ENCODE data around the gene VGLL4. TPM values are rescaled to one million over a fixed set of nuclear protein-coding genes. Genes with fewer than 3 reads are reported as not detected.

Gene VGLL4
- total RNA-seq, 1 donor from 2014 or later: 120 TPM

DNA sequence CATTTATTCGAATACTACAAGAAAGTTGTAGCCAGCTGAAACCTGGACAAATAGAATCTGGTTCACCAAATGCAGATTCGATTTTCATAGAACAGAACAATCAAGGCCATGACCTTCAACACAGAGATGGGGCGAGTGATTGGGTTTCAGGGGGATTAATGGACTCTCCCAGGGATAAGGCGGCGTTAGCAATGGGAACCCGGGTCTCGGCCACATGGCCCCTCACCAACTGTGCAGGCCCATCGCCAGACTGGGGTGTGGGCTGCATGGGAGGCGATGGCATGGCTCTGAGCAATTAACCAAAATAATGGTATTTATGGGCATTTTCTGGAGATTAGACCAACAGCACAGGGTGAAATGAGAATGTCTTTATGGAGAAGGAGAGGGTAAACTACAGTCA, 34.2 kb downstream of the VGLL4 start:
- peaks cover 6% of the 10 kb centered on the region for H3K27me3 Mint-ChIP-seq (ENCODE audit: unreplicated experiment)
- no peak overlapping the region for H3K4me3 Mint-ChIP-seq (ENCODE audit: unreplicated experiment)
- H3K9me3 Mint-ChIP-seq (ENCODE audit: unreplicated experiment): no peaks in the 10 kb centered on the region
- H3K4me1 Mint-ChIP-seq (ENCODE audit: unreplicated experiment): peaks cover 69% of the 10 kb centered on the region
- DNase-seq (ENCODE audit: low spot score): no peak
- peak overlapping the region; percentile 48 for H3K27ac Mint-ChIP-seq (ENCODE audit: unreplicated experiment)
- H3K36me3 Mint-ChIP-seq (ENCODE audit: low read depth, unreplicated experiment): peaks cover 16% of the 10 kb centered on the region
- TF ChIP-seq CTCF (IDR thresholded peaks at IDR 0.05; ENCODE audit: unreplicated experiment): no peak

- H3K36me3 Mint-ChIP-seq (ENCODE audit: low read depth, unreplicated experiment): peaks cover 16% of the 10 kb centered on the region
- no peaks in the 10 kb centered on the region for H3K9me3 Mint-ChIP-seq (ENCODE audit: unreplicated experiment)
- no peak for TF ChIP-seq CTCF (IDR thresholded peaks at IDR 0.05; ENCODE audit: unreplicated experiment)
- no peak for DNase-seq (ENCODE audit: low spot score)
- H3K4me1 Mint-ChIP-seq (ENCODE audit: unreplicated experiment): peaks cover 66% of the 10 kb centered on the region
- no peak overlapping the region for H3K4me3 Mint-ChIP-seq (ENCODE audit: unreplicated experiment)
- H3K27ac Mint-ChIP-seq (ENCODE audit: unreplicated experiment): no peak overlapping the region
- H3K27me3 Mint-ChIP-seq (ENCODE audit: unreplicated experiment): peaks cover 10% of the 10 kb centered on the region
These were observed 35.9 kb downstream of the VGLL4 start for GRCh38 chr3:11607816-11608215.

- Mint-ChIP-seq H3K27ac (ENCODE audit: unreplicated experiment) (peak overlapping the region; percentile 63), H3K36me3 (ENCODE audit: low read depth, unreplicated experiment) (peaks cover 12% of the 10 kb centered on the region), H3K4me3 (ENCODE audit: unreplicated experiment) (no peak overlapping the region), H3K9me3 (ENCODE audit: unreplicated experiment) (no peaks in the 10 kb centered on the region), H3K27me3 (ENCODE audit: unreplicated experiment) (peaks cover 10% of the 10 kb centered on the region), H3K4me1 (ENCODE audit: unreplicated experiment) (peaks cover 63% of the 10 kb centered on the region)
- TF ChIP-seq CTCF (IDR thresholded peaks at IDR 0.05; ENCODE audit: unreplicated experiment): no peak
- no peak for DNase-seq (ENCODE audit: low spot score)
These were observed 36.8 kb downstream of the VGLL4 start for GRCh38 chr3:11606865-11607440.

GRCh38 chr3:11606090-11606784, 37.5 kb downstream of the VGLL4 start:
- no peak for DNase-seq (ENCODE audit: low spot score)
- peak overlapping the region; percentile 40 for H3K27ac Mint-ChIP-seq (ENCODE audit: unreplicated experiment)
- H3K27me3 Mint-ChIP-seq (ENCODE audit: unreplicated experiment): peaks cover 10% of the 10 kb centered on the region
- H3K36me3 Mint-ChIP-seq (ENCODE audit: low read depth, unreplicated experiment): peaks cover 16% of the 10 kb centered on the region
- H3K4me3 Mint-ChIP-seq (ENCODE audit: unreplicated experiment): peak overlapping the region; percentile 31
- peaks cover 63% of the 10 kb centered on the region for H3K4me1 Mint-ChIP-seq (ENCODE audit: unreplicated experiment)
- H3K9me3 Mint-ChIP-seq (ENCODE audit: unreplicated experiment): no peaks in the 10 kb centered on the region
- TF ChIP-seq CTCF (IDR thresholded peaks at IDR 0.05; ENCODE audit: unreplicated experiment): no peak

- H3K36me3 Mint-ChIP-seq (ENCODE audit: low read depth, unreplicated experiment): peaks cover 24% of the 10 kb centered on the region
- H3K27ac Mint-ChIP-seq (ENCODE audit: unreplicated experiment): peak overlapping the region; percentile 28
- DNase-seq (ENCODE audit: low spot score): no peak
- H3K9me3 Mint-ChIP-seq (ENCODE audit: unreplicated experiment): no peaks in the 10 kb centered on the region
- H3K27me3 Mint-ChIP-seq (ENCODE audit: unreplicated experiment): peaks cover 10% of the 10 kb centered on the region
- TF ChIP-seq CTCF (IDR thresholded peaks at IDR 0.05; ENCODE audit: unreplicated experiment): no peak
- peaks cover 63% of the 10 kb centered on the region for H3K4me1 Mint-ChIP-seq (ENCODE audit: unreplicated experiment)
- no peak overlapping the region for H3K4me3 Mint-ChIP-seq (ENCODE audit: unreplicated experiment)
These were observed 38.3 kb downstream of the VGLL4 start for GRCh38 chr3:11605398-11605797.

All from endothelial cell (in vitro differentiated cells).